Measurements from ENCODE around the gene RFXANK.
A peak's percentile ranks its signal among the peaks of the same experiment; 100 is the strongest.
"Not testable (repeated sequence)": the region's sequence is repeated elsewhere in the genome, so short reads cannot be mapped to it uniquely, and the experiment has no call there.

The RFXANK gene, protein sequence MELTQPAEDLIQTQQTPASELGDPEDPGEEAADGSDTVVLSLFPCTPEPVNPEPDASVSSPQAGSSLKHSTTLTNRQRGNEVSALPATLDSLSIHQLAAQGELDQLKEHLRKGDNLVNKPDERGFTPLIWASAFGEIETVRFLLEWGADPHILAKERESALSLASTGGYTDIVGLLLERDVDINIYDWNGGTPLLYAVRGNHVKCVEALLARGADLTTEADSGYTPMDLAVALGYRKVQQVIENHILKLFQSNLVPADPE

DNA sequence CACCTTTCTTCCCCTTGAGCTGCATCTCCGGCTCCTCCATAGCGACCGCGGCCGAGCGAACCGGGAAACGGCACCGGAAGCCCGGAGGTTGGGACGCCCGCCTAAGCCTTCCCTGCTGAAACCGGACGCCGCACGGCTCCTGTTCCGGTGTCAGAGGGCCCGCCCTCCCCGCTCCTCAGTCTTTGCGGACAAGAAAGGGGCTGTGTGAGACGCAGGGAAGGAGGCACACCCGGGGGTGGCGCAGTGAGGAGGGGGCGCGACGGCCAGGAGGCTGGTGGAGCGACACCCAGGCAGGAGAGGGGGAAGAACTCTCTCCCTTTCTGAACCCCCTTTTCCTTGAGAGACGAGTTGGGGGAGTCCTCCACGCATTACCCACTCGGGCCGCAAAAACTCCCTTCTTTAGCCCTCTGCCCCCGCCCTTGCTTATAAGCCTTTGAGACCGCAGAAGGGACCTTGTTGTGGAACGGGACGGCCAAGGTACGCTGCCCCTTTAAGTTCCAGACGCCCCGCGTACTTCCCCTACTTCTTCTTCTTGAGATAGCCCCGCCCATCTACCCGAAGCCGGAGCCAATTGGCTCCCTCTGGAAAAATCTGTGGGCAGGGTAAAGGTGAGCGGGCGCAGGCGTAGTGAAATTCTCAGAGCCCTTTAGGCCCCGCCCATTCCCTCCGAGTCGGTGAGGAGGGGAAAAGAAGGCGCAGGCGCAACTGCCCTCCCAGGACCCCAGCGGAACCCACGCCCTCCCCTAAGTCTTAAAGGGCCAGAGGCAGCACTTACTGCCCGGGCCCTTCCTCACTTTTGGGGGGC, at the start of gene RFXANK, which contains the start of gene BORCS8:
TSS of gene RFXANK (plus strand) at position 181 of the 805 bp plus-strand sequence. CDS start 1,689 bp downstream, outside the sequence.
TSS of gene BORCS8 (minus strand) at position 75 of the 805 bp plus-strand sequence. CDS start at position 40, 35 bp downstream.
- Mint-ChIP-seq H3K27me3 (no peaks in the 10 kb centered on the region), H3K36me3 (peaks cover 10% of the 10 kb centered on the region), H3K27ac (peak within 1 kb of the TSS; percentile 97), H3K9me3 (no peaks in the 10 kb centered on the region), H3K4me1 (peaks cover 31% of the 10 kb centered on the region), H3K4me3 (peak within 1 kb of the TSS; percentile 94)
- DNase-seq (ENCODE audit: low spot score in 2 of 2) (peak; percentile 95 to 99), ATAC-seq (ENCODE audit: low read depth) (peak; percentile 87)

DNA sequence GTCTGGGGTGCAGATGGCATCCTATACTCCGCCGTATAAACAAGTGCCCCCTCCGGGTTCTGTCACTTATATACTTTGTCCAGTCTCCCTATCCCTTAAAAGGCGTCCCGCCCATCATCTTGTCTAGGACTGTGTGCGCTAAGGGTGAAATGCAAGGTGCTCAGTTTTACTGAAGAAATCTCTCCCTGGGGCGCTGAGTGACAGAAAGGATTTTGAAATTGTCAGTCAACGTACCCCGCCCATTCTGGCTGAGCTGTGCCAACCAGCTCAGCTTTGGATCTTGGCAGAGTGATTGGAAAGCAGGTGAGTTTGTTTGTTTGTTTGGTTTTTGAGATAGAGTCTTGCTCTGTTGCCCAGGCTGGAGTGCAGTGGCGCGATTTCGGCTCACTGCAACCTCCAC, 49.7 kb upstream of the RFXANK start:
- no peak overlapping the region for H3K27ac Mint-ChIP-seq
- no peaks in the 10 kb centered on the region for H3K9me3 Mint-ChIP-seq
- DNase-seq (ENCODE audit: low spot score in 2 of 2) (no peak), ATAC-seq (ENCODE audit: low read depth) (no peak)
- peaks cover 1% of the 10 kb centered on the region for H3K36me3 Mint-ChIP-seq
- H3K4me3 Mint-ChIP-seq = no peak overlapping the region
- H3K4me1 Mint-ChIP-seq = peaks cover 14% of the 10 kb centered on the region
- H3K27me3 Mint-ChIP-seq = no peaks in the 10 kb centered on the region

DNA sequence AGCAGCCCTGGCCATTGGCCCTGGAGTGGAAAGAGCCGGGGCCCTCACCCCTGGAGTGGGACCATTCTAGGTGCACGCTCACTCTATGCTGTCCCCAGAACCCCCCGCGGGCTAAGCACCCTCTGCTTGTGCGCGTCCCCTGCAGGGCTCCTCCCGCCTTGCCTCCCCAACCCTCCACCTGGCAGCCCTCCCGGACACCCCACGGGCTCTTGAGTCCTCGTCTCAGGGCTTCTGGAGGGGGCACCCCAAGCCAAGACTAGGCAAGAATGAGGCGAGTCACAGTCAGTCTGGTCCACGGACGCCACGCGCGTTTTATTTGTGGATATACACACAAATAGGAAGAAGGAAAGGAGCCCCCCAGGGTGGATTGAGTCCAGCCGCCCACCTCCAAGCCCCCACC, 46.8 kb upstream of the RFXANK start:
- Mint-ChIP-seq H3K4me3 (no peak overlapping the region), H3K36me3 (peaks cover 8% of the 10 kb centered on the region), H3K9me3 (no peaks in the 10 kb centered on the region), H3K4me1 (peaks cover 5% of the 10 kb centered on the region), H3K27ac (no peak overlapping the region), H3K27me3 (no peaks in the 10 kb centered on the region)
- DNase-seq (ENCODE audit: low spot score in 2 of 2) (no peak), ATAC-seq (ENCODE audit: low read depth) (no peak)

DNA sequence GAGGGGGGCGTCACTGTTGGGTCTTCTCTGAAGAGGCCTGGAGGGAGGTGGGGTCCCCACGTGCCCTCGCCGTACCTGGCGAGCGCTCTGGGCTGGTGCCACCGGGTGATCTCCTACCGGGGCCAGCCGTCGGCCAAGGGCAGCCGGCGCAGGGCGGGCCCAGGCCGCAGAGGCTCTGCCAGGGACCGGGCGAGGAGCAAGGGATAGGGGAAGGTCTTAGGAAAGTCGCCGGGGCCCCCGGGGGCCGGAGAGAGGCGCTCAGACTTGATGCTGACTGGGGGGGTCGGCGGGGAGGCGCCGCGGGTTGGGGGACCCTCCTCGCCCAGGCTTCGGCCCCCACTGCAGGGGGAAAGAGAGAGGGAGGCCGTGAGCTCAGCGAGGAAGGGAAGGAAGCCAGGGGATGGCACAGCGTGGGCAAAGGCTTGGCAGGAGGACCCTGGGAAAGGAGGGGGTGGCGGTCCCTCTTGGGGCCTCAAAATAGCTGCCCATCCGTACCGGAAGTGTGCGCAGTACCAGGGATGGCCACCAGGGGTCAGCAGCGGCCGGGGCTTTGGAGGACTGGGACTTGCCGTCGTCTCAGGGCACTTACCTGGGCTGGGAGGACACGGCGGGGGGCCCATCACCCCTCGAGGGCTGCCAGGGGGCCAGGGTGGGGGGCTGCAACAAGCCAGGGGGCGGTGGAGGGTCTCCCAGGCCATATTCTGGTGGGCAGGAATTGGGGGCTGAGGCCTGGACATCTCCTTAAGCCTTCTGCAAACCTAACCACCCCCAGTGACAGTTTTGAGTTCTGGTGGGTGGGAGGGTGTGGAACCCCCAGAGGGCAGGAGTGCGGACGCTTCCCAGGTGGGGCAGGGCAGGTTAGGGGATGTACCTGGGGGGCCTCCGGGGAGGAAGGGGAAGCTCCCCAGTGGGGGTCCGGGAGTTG, 46.1 kb upstream of the RFXANK start:
- Mint-ChIP-seq H3K4me3 (peak overlapping the region; percentile 5), H3K27ac (no peak overlapping the region), H3K36me3 (peaks cover 8% of the 10 kb centered on the region), H3K27me3 (no peaks in the 10 kb centered on the region), H3K9me3 (no peaks in the 10 kb centered on the region), H3K4me1 (peaks cover 9% of the 10 kb centered on the region)
- peak; percentile 93 to 98 for DNase-seq (ENCODE audit: low spot score in 2 of 2)
- peak; percentile 89 for ATAC-seq (ENCODE audit: low read depth)

DNA sequence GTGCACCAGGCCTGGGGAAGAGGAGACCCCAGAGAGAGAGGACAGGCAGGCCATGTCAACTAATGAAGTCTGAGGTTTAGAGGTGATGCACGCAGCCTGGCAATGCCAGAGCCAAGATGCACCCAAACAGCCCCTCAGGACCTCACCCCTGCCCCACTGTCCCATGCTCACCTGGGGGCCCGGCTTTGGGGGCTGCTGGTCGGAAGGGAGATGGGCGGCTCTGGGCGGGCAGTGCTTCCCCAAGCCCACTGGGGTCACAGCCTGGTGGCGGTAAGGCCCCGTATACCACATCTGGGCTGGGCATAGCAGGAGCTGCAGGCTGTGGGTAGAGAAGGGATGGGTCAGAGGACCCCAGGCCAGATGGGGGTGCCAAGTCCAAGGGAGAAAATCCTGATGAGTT, 45.2 kb upstream of the RFXANK start:
- no peak overlapping the region for H3K27ac Mint-ChIP-seq
- no peak overlapping the region for H3K4me3 Mint-ChIP-seq
- H3K27me3 Mint-ChIP-seq = no peaks in the 10 kb centered on the region
- DNase-seq (ENCODE audit: low spot score in 2 of 2) (no peak), ATAC-seq (ENCODE audit: low read depth) (no peak)
- H3K9me3 Mint-ChIP-seq = no peaks in the 10 kb centered on the region
- peaks cover 17% of the 10 kb centered on the region for H3K4me1 Mint-ChIP-seq
- peaks cover 8% of the 10 kb centered on the region for H3K36me3 Mint-ChIP-seq

DNA sequence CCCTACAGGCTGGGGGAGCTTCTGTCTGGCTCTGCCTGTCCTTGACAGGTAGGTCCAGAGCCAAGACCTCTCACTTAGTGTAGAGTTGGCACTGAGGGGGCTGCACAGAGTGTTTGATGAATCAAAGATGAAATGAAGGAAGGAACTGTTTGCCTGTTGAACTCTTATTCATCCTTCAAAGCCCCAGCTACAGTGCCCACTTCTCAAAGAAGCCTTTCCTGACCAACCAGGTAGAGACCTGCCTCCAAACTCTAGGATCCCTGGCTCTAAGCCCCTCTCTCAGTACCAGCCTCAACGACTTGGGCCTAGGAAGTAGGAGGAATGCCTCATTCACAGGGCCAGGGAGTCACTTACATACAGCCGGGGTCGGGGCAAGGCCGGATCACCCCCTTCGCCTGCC, 44.7 kb upstream of the RFXANK start:
- DNase-seq (ENCODE audit: low spot score in 2 of 2) (no peak), ATAC-seq (ENCODE audit: low read depth) (no peak)
- Mint-ChIP-seq H3K27ac (no peak overlapping the region), H3K36me3 (peaks cover 8% of the 10 kb centered on the region), H3K9me3 (no peaks in the 10 kb centered on the region), H3K4me3 (no peak overlapping the region), H3K27me3 (no peaks in the 10 kb centered on the region), H3K4me1 (peaks cover 20% of the 10 kb centered on the region)

DNA sequence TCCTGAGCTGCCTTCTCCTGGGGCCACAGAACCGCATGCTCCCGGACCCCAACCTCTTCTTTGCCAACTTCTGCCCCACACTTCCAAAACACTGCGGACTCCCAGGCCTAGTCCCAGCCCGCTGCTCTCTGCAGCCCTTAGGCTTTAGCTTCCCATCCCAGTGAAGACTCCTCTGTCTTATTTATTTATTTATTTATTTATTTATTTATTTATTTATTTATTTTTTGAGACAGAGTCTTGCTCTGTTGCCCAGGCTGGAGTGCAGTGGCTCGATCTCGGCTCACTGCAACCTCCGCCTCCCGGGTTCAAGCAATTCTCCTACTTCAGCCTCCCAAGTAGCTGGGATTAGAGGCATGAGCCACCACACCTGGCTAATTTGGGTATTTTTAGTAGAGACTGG, 43.6 kb upstream of the RFXANK start:
- H3K27ac Mint-ChIP-seq; DNase-seq (ENCODE audit: low spot score in 2 of 2); H3K4me3 Mint-ChIP-seq; ATAC-seq (ENCODE audit: low read depth); H3K27me3 Mint-ChIP-seq; H3K9me3 Mint-ChIP-seq; H3K36me3 Mint-ChIP-seq: not testable (repeated sequence)
- peaks cover 24% of the 10 kb centered on the region for H3K4me1 Mint-ChIP-seq

DNA sequence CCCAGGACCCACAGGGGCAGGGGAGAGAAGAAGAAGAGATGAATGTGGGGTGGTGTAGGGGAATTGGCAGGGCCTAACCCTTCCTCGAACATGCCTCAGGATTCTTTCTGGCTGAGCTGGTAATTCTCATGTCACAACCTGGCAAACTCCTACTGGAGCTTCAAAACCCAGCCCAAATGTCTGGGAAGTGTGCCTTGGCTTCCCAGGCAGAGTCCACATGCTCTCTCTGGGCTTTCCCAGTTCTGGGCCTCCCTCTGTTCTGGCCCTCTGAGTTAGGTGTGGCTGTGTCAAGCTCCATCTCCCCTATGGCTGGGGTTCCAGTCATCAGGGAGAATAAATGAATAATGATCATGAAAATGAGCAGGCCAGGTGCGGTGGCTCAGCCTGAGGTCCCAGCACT, 42.6 kb upstream of the RFXANK start:
- no peak for DNase-seq (ENCODE audit: low spot score in 2 of 2)
- no peaks in the 10 kb centered on the region for H3K27me3 Mint-ChIP-seq
- no peak for ATAC-seq (ENCODE audit: low read depth)
- H3K9me3 Mint-ChIP-seq = no peaks in the 10 kb centered on the region
- H3K36me3 Mint-ChIP-seq = peaks cover 8% of the 10 kb centered on the region
- peaks cover 25% of the 10 kb centered on the region for H3K4me1 Mint-ChIP-seq
- no peak overlapping the region for H3K4me3 Mint-ChIP-seq
- H3K27ac Mint-ChIP-seq = no peak overlapping the region

DNA sequence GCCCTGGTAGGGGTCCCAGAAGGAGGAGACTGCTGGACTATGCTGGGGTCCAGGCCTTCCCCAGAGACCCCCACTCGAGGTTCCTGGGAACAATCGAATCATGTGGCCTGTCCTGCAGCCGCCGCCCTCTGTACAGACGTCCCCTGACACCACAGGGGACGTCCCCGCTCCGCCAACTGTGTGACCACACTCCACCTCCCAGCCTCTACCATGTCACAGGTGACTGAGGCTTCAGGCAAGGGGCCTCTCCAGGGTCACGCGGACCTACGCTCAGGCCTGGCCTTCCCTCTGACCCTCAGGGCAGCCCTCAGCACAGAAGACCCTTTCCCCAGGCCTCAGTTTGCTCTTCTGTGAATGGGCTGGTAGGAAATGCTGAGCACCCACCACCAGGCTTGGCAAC, 40.6 kb upstream of the RFXANK start:
- no peaks in the 10 kb centered on the region for H3K27me3 Mint-ChIP-seq
- DNase-seq (ENCODE audit: low spot score in 2 of 2) = no peak
- H3K9me3 Mint-ChIP-seq = peaks cover 6% of the 10 kb centered on the region
- peak; percentile 80 for ATAC-seq (ENCODE audit: low read depth)
- peaks cover 16% of the 10 kb centered on the region for H3K36me3 Mint-ChIP-seq
- peaks cover 37% of the 10 kb centered on the region for H3K4me1 Mint-ChIP-seq
- H3K27ac Mint-ChIP-seq = peak overlapping the region; percentile 47
- no peak overlapping the region for H3K4me3 Mint-ChIP-seq

DNA sequence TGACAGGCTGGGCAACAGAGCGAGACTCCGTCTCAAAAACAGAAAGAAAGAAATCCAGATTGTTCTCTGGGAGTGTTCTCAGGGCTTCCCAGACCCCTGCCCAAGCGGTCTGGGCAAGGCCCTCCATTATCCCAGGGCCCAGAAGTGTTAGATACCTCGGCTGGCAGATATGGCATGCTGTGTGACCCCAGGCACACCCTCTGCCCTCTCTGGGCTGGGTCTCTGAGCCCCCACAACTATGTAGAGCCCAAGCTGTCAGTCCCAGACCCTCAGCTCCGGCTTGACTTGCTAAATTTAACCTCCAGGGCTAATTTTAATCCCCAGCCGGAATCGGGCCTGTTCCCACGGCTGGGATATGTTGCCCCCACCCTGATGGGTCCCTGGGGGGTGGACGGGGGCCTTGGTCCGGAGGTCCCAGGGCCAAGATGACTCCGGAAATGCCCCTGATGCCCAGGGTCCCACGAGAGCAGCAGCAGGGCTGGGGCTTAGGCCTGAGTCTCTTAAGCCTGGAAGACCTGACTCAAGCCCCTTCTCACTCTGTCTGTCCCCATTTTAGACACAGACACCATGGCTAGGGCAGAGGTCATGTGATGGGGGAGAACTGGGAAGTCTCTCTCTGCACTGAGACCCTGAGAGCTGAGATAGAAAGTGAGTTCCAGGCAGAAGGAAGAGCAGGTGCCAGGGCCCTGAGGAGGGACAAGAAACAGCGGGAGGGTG, 39.2 kb upstream of the RFXANK start:
- no peak overlapping the region for H3K27ac Mint-ChIP-seq
- ATAC-seq (ENCODE audit: low read depth) (no peak), DNase-seq (ENCODE audit: low spot score in 2 of 2) (no peak)
- H3K4me1 Mint-ChIP-seq = peaks cover 37% of the 10 kb centered on the region
- no peak overlapping the region for H3K4me3 Mint-ChIP-seq
- H3K9me3 Mint-ChIP-seq = peaks cover 6% of the 10 kb centered on the region
- H3K27me3 Mint-ChIP-seq = no peaks in the 10 kb centered on the region
- peaks cover 11% of the 10 kb centered on the region for H3K36me3 Mint-ChIP-seq

DNA sequence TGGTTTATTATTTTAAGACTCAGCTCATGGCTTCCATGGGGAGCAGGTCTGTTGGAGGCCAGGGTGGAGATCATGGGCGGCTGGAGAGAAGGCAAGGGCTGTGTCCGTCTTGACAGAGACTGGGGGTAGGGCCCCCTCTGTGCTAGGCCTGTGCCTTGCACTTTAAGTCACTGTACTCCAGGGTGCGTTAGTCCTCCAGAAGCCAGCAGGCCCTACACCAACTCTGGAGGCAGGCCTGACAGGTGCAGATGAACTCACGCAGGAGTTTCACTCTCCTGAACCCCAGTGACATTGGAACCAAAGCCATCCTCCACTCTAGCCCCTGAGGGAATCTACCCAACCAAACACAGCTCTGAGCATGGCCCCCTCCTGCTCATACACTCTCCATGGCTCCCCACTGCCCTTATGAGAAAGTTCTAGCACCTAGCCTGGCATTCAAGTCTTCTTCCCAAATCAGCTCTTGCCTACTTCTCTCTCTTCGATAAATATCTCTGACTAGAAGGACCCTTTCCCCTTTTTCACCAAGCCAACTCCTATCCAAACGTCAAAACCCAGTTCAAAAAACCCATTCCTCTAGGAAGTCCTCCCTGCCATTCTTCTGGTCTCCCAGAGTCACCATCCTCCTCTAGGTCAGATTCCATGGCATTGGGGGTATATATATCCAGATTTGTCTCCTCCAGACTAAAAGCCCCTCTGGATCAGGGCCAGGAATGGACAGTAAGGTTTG, 37.1 kb upstream of the RFXANK start:
- H3K27ac Mint-ChIP-seq = peak overlapping the region; percentile 32
- ATAC-seq (ENCODE audit: low read depth) (no peak), DNase-seq (ENCODE audit: low spot score in 2 of 2) (no peak)
- no peaks in the 10 kb centered on the region for H3K27me3 Mint-ChIP-seq
- no peak overlapping the region for H3K4me3 Mint-ChIP-seq
- H3K4me1 Mint-ChIP-seq = peaks cover 38% of the 10 kb centered on the region
- peaks cover 6% of the 10 kb centered on the region for H3K9me3 Mint-ChIP-seq
- peaks cover 7% of the 10 kb centered on the region for H3K36me3 Mint-ChIP-seq

DNA sequence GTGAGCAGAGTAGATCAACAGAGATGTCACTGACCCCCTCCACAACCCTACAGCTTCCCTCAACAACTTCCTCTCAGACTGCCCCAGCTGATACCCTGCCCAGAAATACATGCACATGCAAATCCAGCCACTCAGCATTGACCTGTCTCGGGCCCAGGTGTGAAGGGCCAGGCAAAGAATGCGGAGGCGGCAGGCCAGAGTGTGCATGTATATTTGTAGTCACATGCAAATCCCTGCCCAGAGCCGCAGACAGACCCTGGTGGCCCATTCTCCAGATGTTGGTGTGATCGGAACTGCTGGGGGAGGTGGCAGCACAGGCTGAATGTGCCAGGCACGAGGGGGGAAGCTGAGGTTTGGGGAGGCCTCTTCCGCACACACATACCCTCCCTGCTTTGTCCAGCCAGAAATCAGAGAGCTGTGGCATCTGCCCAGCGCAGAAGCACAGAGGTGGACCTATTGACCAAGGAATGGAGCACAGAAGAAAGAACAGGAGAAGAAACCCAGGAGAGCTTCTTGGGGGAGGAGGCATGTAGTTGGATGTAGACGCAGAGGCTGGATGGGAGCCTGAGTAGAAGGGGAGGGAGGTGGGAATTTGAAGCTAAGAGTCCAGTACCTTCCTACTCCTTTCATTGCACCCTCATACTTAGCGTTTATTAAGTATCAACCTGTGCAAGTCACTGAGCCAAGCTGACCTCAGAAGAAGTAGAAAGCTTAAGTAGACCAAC, 36.4 kb upstream of the RFXANK start:
- peaks cover 37% of the 10 kb centered on the region for H3K4me1 Mint-ChIP-seq
- ATAC-seq (ENCODE audit: low read depth) (peak; percentile 31), DNase-seq (ENCODE audit: low spot score in 2 of 2) (no peak)
- H3K27me3 Mint-ChIP-seq = no peaks in the 10 kb centered on the region
- H3K4me3 Mint-ChIP-seq = peak overlapping the region; percentile 61
- peak overlapping the region; percentile 32 for H3K27ac Mint-ChIP-seq
- peaks cover 7% of the 10 kb centered on the region for H3K36me3 Mint-ChIP-seq
- peaks cover 6% of the 10 kb centered on the region for H3K9me3 Mint-ChIP-seq

Data from memory B cell (primary cell).